Rectal smooth muscle tissue (tissue), 1 donor: ENCODE results near the gene KLHL26.

Experiments used
- H3K27ac ChIP-seq: one replicate; pipeline ENCODE4 v1.7.0; 2013; ENCODE audit warnings: low read depth, low read length, inconsistent platforms
- H3K27me3 ChIP-seq: one replicate; pipeline ENCODE4 v1.7.0; 2013; ENCODE audit warnings: low read length; ENCODE audit not compliant: control insufficient read depth, insufficient read depth
- H3K36me3 ChIP-seq: one replicate; pipeline ENCODE4 v1.7.0; 2013; ENCODE audit warnings: low read length; ENCODE audit not compliant: control insufficient read depth, insufficient read depth
- H3K4me1 ChIP-seq: one replicate; pipeline ENCODE4 v1.7.0; 2013; ENCODE audit warnings: low read length; ENCODE audit not compliant: control insufficient read depth, insufficient read depth
- H3K4me3 ChIP-seq: one replicate; pipeline ENCODE4 v1.7.0; 2013; ENCODE audit warnings: low read length
- H3K9ac ChIP-seq: one replicate; pipeline ENCODE4 v1.7.0; 2013; ENCODE audit warnings: low read length

Gene KLHL26

DNA sequence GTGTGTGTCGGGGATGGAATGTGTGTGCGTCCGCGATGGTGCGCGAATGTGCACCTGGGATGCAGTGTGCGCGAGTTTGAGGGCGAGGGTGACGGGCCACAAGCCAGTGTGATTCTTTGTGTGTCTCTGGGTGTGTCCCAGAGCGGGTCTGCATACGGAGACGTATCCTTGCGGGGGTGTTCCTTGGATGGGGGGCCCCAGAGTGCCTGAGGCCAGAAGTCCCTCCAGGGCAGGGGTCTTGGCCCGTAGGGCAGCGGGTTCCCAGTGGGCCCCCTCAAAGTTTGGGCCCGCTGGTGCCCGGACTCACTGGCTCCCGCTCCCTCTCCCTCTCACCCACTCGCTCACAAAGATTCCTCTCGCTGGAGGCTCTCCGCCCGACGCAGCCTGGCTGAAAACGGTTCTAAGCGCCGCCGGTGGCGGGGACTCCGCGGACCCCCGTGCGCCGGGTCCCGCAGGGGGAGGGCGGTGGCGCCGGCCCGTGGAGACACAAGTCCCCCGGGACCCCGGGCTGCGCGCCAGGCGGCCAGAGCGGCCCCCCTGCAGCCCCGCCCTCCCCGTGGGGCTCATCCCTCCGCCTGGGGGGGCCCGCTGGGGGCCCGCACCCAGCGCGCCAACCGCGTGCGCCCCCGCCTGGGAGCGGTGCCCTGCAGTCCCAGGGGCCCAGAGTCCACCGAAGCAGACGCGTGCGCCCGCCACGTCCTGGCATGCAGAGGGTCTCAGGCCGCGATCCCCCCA, 31.1 kb upstream of the KLHL26 start:
- Histone ChIP-seq H3K4me3 (no peak overlapping the region), H3K27ac (no peak overlapping the region), H3K9ac (no peak overlapping the region), H3K4me1 (no peaks in the 10 kb centered on the region), H3K36me3 (no peaks in the 10 kb centered on the region), H3K27me3 (peaks cover 64% of the 10 kb centered on the region)

DNA sequence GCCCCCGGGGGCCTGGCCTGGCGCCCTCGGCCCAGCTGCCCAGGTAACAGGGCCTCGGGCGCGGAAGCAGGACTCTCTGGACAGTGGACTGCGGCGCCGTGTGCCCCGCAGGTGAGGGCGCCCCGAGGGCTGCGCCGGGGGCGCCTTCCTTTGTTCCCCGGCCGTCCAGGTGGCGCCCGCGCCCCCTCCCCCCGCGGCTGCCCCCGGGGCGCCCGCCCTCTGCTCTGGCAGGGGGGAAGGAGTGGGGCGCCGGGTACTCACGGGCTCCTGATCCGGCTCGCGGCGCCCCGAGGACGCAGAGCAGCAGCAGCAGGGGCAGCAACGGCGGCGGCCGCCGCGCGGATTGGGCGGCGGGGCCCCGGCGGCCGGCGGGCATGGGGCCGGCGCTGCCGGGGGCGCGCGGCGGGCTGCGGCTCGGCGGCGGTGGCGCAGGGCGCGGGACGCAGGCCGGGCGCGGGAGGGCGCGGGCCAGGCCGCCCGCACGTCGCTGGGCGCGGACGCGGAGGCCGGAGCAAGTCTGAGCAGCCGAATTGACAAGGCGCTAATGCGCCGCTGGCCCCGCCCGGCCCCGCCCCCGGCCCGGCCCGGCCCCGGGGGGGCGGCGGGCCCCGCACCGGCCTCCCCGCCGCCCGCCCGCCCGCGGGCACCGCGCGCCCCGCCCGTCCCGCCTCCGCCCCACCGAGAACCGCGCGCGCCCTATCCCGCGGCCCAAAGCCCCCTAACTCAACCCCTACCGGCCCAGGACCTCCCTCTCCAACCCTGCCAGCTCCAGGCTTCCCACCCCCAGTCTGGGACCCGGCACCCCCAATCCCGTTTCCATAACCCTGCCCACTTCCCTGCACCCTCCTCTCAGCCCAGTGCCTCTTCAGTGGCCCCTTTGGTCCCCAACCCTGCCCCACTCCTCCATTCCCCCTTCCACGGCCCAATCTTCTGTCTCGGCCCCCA, 30.3 kb upstream of the KLHL26 start, which contains the start of gene CRLF1:
CRLF1 (minus strand) TSS at position 519 of the 945 bp plus-strand sequence; CDS start at position 376, 143 bp downstream.
- Histone ChIP-seq H3K27ac (no peak within 1 kb of the TSS), H3K9ac (no peak within 1 kb of the TSS), H3K4me1 (no peaks in the 10 kb centered on the region), H3K4me3 (no peak within 1 kb of the TSS), H3K36me3 (no peaks in the 10 kb centered on the region), H3K27me3 (peaks cover 70% of the 10 kb centered on the region)

DNA sequence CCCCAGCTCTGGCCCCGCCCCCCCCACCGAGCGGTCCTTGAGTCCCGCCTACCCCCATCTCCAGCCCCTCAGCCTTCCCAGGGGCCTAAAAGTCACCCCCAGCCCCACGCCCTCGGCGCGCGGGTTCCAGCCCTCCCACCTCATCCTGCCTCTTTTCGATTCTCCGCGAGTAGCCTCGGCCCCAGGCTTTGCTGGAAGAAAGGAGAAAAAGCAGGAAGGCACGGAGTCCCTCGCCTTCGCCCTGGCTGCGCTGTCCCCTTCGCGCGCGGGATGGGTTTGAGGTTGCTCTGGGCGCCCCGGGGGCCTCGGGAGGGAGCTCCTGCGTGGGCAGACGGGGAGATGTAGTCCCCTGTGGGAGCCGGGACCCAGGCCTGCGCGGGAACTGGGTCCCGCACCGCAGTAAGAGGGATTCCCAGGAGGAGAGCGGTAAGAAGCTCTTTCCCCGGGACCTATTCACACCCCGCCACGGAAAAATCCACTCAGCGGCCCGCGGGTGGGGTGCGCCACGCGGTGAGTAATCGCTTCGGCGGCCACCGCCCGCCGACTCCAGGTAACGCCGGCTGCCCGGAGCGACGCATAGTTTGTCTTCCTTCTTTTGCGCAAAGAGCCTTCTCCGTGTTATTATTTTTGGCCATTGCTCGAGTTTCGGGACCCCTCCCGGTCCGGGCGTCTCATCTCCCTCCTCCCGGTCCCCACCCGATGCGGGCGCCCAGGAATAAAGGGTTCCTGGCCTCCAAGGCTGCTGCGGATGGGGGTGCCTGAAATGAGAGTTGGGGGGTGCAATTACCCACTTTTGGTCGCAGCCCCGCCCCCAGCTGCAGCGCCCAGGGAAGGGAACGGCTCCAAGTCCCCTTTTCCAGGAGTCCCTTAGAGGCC, 29.4 kb upstream of the KLHL26 start:
- peaks cover 76% of the 10 kb centered on the region for H3K27me3 ChIP-seq
- H3K27ac ChIP-seq, result no peak overlapping the region
- no peak overlapping the region for H3K4me3 ChIP-seq
- H3K4me1 ChIP-seq, result peaks cover 3% of the 10 kb centered on the region
- no peak overlapping the region for H3K9ac ChIP-seq
- no peaks in the 10 kb centered on the region for H3K36me3 ChIP-seq

DNA sequence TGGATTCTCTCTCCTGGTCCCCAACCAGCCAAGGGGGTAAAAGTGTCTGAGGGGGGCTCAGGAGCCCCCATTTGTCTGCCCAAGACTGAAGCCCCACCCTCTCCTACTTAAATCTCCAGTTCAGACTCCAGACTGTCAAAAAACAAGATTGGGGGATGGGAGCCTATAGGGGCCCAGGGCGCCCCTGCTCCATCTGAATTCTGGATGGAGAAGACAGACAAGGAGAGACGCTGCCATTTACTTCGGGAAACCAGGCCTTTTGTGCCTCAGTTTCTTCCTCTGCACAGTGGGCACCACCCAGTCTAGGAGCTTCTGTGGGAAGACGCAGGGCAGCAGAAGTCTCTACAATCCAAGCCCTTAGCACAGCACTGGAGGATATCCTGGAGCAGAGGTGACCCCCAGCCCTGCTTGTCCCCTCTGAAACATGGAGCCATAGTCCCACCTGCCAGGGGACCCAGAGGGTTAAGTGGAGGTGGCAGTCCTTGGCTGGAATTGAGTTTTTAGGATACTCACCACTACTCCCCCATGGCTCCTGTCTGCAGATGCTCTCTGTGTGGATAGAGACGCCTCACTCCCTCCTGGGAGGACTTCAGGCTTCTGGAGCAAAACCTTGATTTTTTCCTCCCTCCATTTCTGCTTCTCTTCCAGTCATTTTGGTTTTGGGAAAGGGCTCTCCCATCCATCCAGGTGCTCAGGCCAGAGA, 28.6 kb upstream of the KLHL26 start:
- Histone ChIP-seq H3K4me3 (no peak overlapping the region), H3K36me3 (no peaks in the 10 kb centered on the region), H3K4me1 (peaks cover 3% of the 10 kb centered on the region), H3K9ac (no peak overlapping the region), H3K27me3 (peaks cover 80% of the 10 kb centered on the region), H3K27ac (no peak overlapping the region)

GRCh38 chr19:18608805-18609716, 27.8 kb upstream of the KLHL26 start:
- H3K36me3 ChIP-seq, result no peaks in the 10 kb centered on the region
- peaks cover 3% of the 10 kb centered on the region for H3K4me1 ChIP-seq

GRCh38 chr19:18609717-18610051, 27.1 kb upstream of the KLHL26 start:
- H3K4me1 ChIP-seq, result peaks cover 3% of the 10 kb centered on the region
- H3K27ac ChIP-seq, result no peak overlapping the region
- peaks cover 77% of the 10 kb centered on the region for H3K27me3 ChIP-seq
- no peak overlapping the region for H3K4me3 ChIP-seq
- H3K36me3 ChIP-seq, result no peaks in the 10 kb centered on the region
- no peak overlapping the region for H3K9ac ChIP-seq

More at GRCh38 chr19:18608805-18609716, 27.8 kb upstream of the KLHL26 start:
- Histone ChIP-seq H3K9ac (no peak overlapping the region), H3K4me3 (no peak overlapping the region), H3K27ac (no peak overlapping the region), H3K27me3 (peaks cover 82% of the 10 kb centered on the region)

DNA sequence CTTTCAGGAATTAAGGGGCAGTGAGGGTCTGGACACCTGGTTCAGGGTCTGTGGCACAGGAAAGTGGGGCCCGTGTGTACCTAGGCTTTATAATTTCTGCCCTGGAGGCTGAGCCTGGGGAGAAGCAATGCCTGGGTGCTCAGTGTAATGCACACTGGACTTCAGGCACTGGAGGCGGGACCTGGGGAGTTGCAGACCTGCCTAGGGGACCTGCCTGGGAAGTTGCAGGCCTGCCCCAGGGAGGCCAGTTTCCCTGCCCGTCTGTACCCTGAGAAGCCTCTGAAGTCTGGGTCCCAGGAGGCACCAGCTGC, 26.6 kb upstream of the KLHL26 start:
- H3K9ac ChIP-seq, result no peak overlapping the region
- H3K4me1 ChIP-seq, result peaks cover 3% of the 10 kb centered on the region
- H3K36me3 ChIP-seq, result no peaks in the 10 kb centered on the region
- no peak overlapping the region for H3K27ac ChIP-seq
- H3K27me3 ChIP-seq, result peaks cover 72% of the 10 kb centered on the region
- H3K4me3 ChIP-seq, result no peak overlapping the region

GRCh38 chr19:18610556-18611326, 26.1 kb upstream of the KLHL26 start:
- Histone ChIP-seq H3K27me3 (peaks cover 67% of the 10 kb centered on the region), H3K27ac (no peak overlapping the region), H3K4me3 (no peak overlapping the region), H3K36me3 (no peaks in the 10 kb centered on the region), H3K4me1 (peaks cover 3% of the 10 kb centered on the region), H3K9ac (no peak overlapping the region)

GRCh38 chr19:18611327-18612050, 25.3 kb upstream of the KLHL26 start:
- no peak overlapping the region for H3K9ac ChIP-seq
- H3K27ac ChIP-seq, result no peak overlapping the region
- H3K27me3 ChIP-seq, result peaks cover 64% of the 10 kb centered on the region
- H3K36me3 ChIP-seq, result no peaks in the 10 kb centered on the region
- H3K4me3 ChIP-seq, result peak overlapping the region; percentile 40
- H3K4me1 ChIP-seq, result peaks cover 3% of the 10 kb centered on the region

DNA sequence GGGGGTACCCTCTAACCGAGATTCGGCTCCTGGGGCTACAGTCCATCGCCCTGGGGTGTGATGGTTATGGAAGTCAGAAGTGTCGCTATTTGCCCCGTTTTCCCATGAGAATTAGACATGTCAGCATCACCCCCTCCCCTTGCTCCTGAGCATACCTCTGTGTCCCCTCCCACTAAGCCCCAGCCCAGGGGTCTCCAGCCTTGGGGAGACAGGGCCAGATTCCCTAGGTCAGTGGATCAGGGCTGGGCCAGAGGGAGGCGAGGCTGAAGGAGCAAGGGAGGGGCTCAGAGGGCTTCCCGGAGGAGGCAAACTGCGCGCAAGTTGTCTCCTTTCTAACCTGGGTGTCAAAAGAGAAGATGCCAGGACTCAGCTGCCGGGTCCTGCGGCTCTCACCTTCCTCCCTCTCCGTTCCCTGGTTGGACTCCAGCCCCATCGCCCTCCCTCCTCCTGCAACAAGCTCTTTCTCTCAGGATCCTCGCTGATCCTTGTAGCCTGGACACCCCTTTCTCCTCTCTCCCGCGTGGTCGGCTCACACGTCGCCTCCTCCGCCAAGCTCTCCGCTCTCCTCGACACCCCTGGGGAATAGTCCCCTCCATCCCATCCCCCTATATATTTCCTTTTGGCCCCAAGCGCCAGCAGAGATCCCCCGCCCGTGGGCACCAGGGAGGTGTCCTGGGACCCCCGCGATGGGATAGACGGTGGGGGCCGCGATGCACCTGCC, 24.6 kb upstream of the KLHL26 start:
- no peak overlapping the region for H3K9ac ChIP-seq
- H3K4me3 ChIP-seq, result peak overlapping the region; percentile 40
- H3K36me3 ChIP-seq, result no peaks in the 10 kb centered on the region
- H3K4me1 ChIP-seq, result peaks cover 3% of the 10 kb centered on the region
- H3K27ac ChIP-seq, result no peak overlapping the region
- H3K27me3 ChIP-seq, result peaks cover 61% of the 10 kb centered on the region
